ENCODE measurements around the gene SURF2.

DNA sequence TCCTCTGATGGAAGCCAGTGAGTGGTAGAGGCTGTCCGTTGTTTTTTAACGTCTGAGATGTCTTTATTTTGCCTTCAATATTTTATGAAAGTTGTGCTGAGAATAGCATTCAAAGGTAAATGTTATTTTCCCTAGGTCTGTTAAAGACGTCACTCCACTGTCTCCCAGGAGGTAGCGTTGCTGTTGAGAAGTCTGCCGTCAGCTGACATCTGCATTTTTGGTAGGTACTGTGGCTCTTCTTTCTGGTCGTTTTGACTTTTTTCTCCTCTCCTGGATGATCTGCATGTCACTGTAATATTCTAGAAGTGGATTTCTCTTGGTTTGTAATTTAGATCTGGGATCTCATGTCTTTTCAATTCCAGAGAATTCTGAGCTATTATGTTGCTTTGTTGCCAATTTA, 46.7 kb upstream of the SURF2 start:
- TF ChIP-seq, protein P1, sequence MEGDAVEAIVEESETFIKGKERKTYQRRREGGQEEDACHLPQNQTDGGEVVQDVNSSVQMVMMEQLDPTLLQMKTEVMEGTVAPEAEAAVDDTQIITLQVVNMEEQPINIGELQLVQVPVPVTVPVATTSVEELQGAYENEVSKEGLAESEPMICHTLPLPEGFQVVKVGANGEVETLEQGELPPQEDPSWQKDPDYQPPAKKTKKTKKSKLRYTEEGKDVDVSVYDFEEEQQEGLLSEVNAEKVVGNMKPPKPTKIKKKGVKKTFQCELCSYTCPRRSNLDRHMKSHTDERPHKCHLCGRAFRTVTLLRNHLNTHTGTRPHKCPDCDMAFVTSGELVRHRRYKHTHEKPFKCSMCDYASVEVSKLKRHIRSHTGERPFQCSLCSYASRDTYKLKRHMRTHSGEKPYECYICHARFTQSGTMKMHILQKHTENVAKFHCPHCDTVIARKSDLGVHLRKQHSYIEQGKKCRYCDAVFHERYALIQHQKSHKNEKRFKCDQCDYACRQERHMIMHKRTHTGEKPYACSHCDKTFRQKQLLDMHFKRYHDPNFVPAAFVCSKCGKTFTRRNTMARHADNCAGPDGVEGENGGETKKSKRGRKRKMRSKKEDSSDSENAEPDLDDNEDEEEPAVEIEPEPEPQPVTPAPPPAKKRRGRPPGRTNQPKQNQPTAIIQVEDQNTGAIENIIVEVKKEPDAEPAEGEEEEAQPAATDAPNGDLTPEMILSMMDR (IDR thresholded peaks at IDR 0.05), result no peak
- no peak for TF ChIP-seq POLR2A (IDR thresholded peaks at IDR 0.05)
- no peak for TF ChIP-seq POLR2AphosphoS5 (IDR thresholded peaks at IDR 0.05)
- TF ChIP-seq EP300 (IDR thresholded peaks at IDR 0.05), result no peak

Measured in upper lobe of left lung (tissue), 4 donors.